Activated T-helper 1 cell treated with anti-CD3 and anti-CD28 coated beads, Interleukin-12 subunit alpha, Interleukin-12 subunit beta, Interleukin-2, Interleukin-4 antibody, amounts not matched to agents 30 ng/mL and 10 ng/mL and 1 ng/mL, durations not matched to agents 14 hours and 24 hours and 36 hours (primary cell): ENCODE data around the gene IREB2. TPM values are rescaled to one million over a fixed set of nuclear protein-coding genes. Genes with fewer than 3 reads are reported as not detected.
"Not testable (repeated sequence)": the region's sequence is repeated elsewhere in the genome, so short reads cannot be mapped to it uniquely, and the experiment has no call there.

Experiments used
- DNase-seq: peaks from one replicate; pipeline ENCODE4 v3.0.0; 2021; ENCODE audit warnings: low spot score
- H3K27ac Mint-ChIP-seq: one replicate; pipeline ENCODE4 v1.8.0; 2021; ENCODE audit warnings: mild to moderate bottlenecking, mixed read lengths
- H3K27me3 Mint-ChIP-seq: one replicate; pipeline ENCODE4 v1.8.0; 2022; ENCODE audit warnings: mild to moderate bottlenecking, moderate library complexity, mixed read lengths; ENCODE audit not compliant: insufficient read depth
- H3K36me3 Mint-ChIP-seq: one replicate; pipeline ENCODE4 v1.8.0; 2021; ENCODE audit warnings: low read depth, mixed read lengths
- H3K4me1 Mint-ChIP-seq: one replicate; pipeline ENCODE4 v1.8.0; 2021; ENCODE audit warnings: low read depth, mixed read lengths
- H3K4me3 Mint-ChIP-seq: one replicate; pipeline ENCODE4 v1.8.0; 2021; ENCODE audit warnings: mild to moderate bottlenecking, moderate library complexity, mixed read lengths
- H3K9me3 Mint-ChIP-seq: one replicate; pipeline ENCODE4 v1.8.0; 2021; ENCODE audit warnings: mixed read lengths
- intact Hi-C: fragments of 100-400 bp; cut with micrococcal nuclease; formaldehyde crosslinking; loops from one replicate; pipeline ENCODE4 v1.15.1; 2024
- total RNA-seq: library from RNA; stranded (reverse); gene quantifications from 2 replicates; pipeline ENCODE4 v1.2.3, GENCODE V29; 2022

IREB2 gene
- total RNA-seq, 1 donor from 2014 or later, result 103 TPM

DNA sequence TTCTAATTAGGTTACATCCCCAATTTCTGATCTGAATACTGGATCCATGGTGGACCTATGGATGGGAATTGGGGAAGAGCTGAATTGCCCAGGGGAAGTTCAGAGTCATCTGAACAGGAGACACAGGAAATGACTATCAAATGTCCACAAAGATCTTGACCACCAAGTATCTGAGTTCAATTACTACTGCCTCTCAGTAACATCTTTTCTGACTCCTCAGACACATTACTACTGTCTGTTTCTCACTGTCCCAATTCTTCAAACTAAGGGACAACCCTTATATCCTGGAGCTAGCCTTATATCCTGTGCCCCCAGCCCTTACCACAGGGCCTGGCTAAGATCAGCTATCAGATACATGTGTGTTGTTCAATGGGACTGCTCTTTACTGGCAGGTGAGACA is 10.1 kb upstream of the IREB2 start:
- no peak for DNase-seq
- Mint-ChIP-seq H3K9me3 (no peaks in the 10 kb centered on the region), H3K27ac (no peak overlapping the region), H3K27me3 (peaks cover 26% of the 10 kb centered on the region), H3K4me1 (peaks cover 12% of the 10 kb centered on the region), H3K4me3 (no peak overlapping the region), H3K36me3 (no peaks in the 10 kb centered on the region)
- intact Hi-C loops, result no loop called here

DNA sequence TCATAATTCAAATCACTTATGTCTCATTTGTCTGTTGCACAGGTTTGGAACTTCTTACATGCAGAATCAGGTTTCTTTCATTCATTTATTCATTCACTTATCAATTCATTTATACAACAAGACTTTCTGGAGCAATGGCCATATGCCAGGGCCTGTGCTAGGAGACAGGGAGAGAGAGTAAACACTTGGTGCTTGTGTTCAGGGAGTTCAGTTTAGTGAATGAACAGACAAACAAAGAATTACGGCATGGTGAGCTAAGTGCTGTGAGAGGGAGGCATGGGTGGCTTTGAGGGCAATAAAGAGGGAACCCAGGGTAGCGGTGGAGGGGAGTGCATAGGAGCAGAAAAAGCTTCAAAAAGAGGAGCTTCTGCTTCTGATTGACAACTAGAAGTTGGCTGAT is 8.5 kb upstream of the IREB2 start:
- H3K27ac Mint-ChIP-seq, result no peak overlapping the region
- no peaks in the 10 kb centered on the region for H3K36me3 Mint-ChIP-seq
- peaks cover 24% of the 10 kb centered on the region for H3K27me3 Mint-ChIP-seq
- no peak for DNase-seq
- H3K4me3 Mint-ChIP-seq, result no peak overlapping the region
- H3K4me1 Mint-ChIP-seq, result peaks cover 12% of the 10 kb centered on the region
- H3K9me3 Mint-ChIP-seq, result no peaks in the 10 kb centered on the region
- intact Hi-C loops, result no loop called here

DNA sequence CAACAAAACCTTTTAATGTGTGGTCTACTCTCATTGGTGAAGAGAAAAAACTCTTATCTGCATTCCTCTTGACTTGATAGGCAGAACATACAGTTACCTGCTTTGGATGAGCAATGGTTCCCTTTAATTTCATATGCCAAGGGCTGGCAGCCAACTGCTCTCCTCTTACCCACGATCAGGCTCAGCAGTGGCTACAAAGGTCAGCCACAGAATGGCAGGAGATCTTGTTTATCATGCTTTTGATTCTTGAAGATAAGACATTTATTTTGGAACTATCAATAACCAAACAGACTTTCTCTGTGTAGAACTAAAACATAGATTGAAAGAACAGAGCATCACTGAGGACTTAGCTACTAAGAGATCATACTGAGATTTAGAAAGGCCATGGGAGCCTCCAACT is 6.1 kb upstream of the IREB2 start:
- no peak for DNase-seq
- Mint-ChIP-seq H3K4me3 (no peak overlapping the region), H3K27me3 (peaks cover 18% of the 10 kb centered on the region), H3K27ac (no peak overlapping the region), H3K9me3 (no peaks in the 10 kb centered on the region), H3K4me1 (peaks cover 6% of the 10 kb centered on the region), H3K36me3 (no peaks in the 10 kb centered on the region)
- intact Hi-C loops, result no loop called here

DNA sequence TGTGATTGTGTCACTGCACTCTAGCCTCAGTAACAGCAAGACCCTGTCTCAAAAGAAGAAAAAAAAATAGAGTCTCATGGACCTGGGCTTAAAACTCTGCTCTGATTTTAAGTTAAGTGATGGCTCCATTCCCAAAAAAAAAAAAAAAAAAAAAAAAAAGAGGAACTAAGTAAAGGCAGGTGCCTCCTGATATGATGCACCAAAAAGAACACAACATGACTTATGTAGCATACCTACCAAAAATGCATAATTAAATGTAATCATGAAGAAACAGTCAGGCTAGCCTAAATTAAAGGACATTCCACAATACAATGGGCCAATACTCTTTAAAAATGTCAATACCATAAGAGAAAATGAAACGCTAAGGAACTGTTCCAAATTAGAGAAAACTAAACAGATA is 5.4 kb upstream of the IREB2 start:
- H3K27me3 Mint-ChIP-seq, result peaks cover 18% of the 10 kb centered on the region
- no peaks in the 10 kb centered on the region for H3K9me3 Mint-ChIP-seq
- peaks cover 13% of the 10 kb centered on the region for H3K4me1 Mint-ChIP-seq
- intact Hi-C loops, result no loop called here
- no peak for DNase-seq
- H3K36me3 Mint-ChIP-seq, result no peaks in the 10 kb centered on the region
- H3K27ac Mint-ChIP-seq, result no peak overlapping the region
- no peak overlapping the region for H3K4me3 Mint-ChIP-seq

DNA sequence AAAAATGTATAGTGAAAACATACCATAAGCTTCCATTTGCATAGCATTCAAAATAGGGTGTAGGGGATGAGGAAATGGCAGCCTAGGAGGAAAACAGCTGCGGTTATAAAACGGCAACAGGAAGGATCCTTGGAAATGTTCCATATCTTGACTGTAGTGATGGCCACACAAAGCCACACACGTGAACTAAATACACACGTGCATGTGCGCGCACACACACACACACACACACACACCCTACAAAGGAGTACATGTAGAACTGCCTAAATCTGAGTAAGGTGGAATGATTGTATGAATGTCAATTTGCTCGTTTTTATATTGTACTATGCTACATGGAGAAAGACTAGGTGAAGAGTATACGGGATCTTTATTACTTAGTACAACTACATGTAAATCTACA is 3.9 kb upstream of the IREB2 start:
- H3K36me3 Mint-ChIP-seq, result peaks cover under 1% of the 10 kb centered on the region
- no peak for DNase-seq
- no peaks in the 10 kb centered on the region for H3K9me3 Mint-ChIP-seq
- H3K27ac Mint-ChIP-seq, result no peak overlapping the region
- H3K27me3 Mint-ChIP-seq, result peaks cover 18% of the 10 kb centered on the region
- no peak overlapping the region for H3K4me3 Mint-ChIP-seq
- intact Hi-C loops, result no loop called here
- peaks cover 17% of the 10 kb centered on the region for H3K4me1 Mint-ChIP-seq

DNA sequence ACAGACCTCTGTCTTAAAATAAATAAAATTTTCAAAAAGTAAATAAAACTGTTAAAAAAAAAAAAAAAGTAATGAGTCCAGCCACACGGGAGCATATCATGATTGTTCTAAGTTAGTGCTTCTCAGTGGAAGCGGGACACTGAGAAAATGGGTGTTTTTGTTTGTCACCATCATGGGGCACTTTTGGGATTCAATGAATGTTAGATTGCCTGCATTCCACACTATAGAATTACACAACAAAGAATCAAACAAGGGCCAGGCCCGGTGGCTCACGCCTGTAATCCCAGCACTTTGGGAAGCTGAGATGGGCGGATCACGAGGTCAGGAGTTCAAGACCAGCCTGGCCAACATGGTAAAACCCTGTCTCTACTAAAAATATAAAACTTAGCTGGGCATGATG is 3.3 kb upstream of the IREB2 start:
- peaks cover 21% of the 10 kb centered on the region for H3K4me1 Mint-ChIP-seq
- not testable (repeated sequence) for DNase-seq, H3K36me3 Mint-ChIP-seq, H3K4me3 Mint-ChIP-seq, H3K27ac Mint-ChIP-seq, H3K9me3 Mint-ChIP-seq
- peaks cover 18% of the 10 kb centered on the region for H3K27me3 Mint-ChIP-seq
- intact Hi-C loops, result loop anchor here (5.0 kb wide), 2 partner anchors 287 to 1502 kb away; partner anchors contain the start of genes IDH3A and RCN2

DNA sequence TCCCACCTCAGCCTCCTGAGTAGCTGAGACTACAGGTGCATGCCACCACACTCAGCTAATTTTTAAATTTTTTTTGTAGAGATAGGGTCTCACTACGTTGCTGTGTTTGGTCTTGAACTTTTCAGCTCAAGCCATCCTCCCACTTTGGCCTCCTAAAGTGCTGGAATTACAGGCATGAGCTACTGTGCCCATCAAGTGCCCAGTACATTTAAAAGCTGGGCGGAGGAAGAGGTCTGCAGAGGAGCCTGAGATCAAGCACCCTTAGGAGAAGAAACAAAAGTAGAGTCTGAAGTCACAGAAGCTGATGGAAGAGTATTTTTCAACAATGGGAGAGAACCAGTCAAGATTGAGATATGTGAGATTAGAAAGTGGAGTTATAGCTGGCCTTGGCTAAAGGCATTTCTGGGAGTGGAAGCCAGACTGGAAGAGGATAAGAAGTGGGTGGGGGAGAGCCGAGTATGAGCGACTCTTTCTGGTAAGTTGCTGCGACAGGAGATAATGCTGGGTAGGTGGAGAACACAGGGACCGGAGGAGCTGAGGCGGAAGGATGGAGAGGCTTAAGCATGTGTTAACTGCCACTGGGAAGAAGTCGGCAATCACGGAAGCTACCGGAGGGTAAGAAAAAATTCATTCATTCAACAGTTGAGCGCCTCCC is 782 bp upstream of the IREB2 start:
- Mint-ChIP-seq H3K4me1 (peaks cover 32% of the 10 kb centered on the region), H3K4me3 (peak overlapping the region; percentile 90), H3K9me3 (no peaks in the 10 kb centered on the region), H3K27ac (peak overlapping the region; percentile 96), H3K27me3 (peaks cover 4% of the 10 kb centered on the region), H3K36me3 (peaks cover 11% of the 10 kb centered on the region)
- DNase-seq, result no peak
- intact Hi-C loops, result loop anchor here (1.0 to 5.0 kb wide), 6 partner anchors 70 to 1505 kb away; partner anchors contain the start of genes HYKK, IDH3A, PSMA4 and RCN2

DNA sequence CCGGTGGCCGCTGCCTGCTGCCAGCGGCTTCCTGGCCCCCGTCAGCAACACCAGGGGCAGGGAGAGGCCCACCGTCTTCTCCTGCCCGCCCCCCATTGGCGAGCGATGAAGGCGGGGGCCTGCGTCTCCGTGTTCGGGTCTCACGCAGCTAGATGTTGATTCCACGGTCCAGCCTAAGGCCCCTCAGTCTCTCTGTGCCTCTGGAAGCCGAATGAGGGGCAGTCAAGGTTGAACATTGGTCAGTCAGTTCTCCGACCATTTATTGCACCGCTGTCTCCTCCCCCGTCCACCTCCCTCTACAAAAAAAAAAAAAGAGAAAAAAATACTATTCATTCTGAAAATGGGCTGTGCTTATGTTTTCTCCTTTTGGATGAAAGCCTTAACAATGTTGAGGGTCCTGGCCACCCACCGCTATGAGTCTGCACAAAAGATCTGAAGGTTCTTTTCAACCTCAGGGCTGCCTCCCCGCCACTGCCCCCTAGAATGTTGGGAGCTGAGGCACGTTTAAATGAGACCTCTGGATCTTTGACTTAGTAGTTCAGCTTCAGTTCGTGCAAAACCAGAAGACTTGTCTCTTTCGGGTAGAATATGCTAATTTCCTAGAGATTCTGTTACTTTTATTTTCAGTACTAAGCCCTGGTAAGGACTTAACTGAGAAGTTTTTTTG is 736 bp downstream of the IREB2 start:
- Mint-ChIP-seq H3K27ac (peak overlapping the region; percentile 93), H3K4me3 (peak overlapping the region; percentile 90), H3K9me3 (no peaks in the 10 kb centered on the region), H3K36me3 (peaks cover 19% of the 10 kb centered on the region), H3K27me3 (no peaks in the 10 kb centered on the region), H3K4me1 (peaks cover 47% of the 10 kb centered on the region)
- peak; percentile 2 for DNase-seq
- intact Hi-C loops, result loop anchor here (1.0 to 5.0 kb wide), 3 partner anchors 291 to 1506 kb away; partner anchors contain the start of genes IDH3A and RCN2

DNA sequence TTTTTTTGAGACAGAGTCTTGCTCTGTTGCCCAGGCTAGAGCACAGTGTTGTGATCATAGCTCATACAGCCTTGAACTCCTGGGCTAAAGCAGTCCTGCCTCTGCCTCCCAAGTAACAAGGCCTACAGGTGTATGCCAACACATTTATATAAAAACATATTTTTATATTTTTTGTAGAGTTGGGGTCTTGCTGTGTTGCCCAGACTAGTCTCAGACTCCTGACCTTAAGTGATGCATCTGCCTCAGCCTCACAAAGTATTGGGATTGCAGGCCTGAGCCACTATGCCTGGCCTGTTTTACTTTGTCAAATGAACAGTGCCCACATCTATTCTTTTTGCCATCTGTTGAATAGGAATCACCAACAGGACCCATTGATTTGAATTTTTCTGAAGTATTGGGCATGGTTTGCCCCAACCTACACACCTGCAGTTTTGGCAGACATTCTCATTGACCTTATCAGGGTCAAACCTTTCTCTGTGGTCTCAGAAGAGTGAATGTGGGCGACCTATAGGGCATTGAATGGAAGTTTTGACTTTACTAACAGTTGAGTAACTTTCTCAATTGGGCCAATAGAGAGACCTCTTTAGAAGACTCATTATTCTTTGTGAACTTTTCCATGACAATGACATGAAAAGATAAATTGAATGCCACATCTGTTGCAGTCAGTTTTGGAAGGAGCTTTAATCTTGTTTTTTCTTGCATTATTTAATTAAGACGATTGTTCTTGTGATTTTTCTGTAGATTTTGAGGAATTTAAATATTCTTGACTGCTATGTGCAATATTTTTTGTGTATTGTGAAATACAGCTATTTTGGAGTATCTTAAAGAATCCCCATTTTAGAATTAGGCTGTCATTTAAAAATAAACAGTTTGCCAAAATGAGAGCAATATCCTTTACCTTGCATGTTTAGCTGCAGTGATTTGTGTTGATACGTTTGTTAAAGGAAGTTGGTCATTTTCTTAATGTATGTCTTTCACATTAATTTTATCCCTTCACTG is 2.7 kb downstream of the IREB2 start:
- no peaks in the 10 kb centered on the region for H3K27me3 Mint-ChIP-seq
- no peak for DNase-seq
- H3K27ac Mint-ChIP-seq, result peak overlapping the region; percentile 73
- peaks cover 59% of the 10 kb centered on the region for H3K4me1 Mint-ChIP-seq
- intact Hi-C loops, result loop anchor here (5.0 kb wide), 1 partner anchor 37 kb away; no protein-coding TSS in a partner anchor
- H3K4me3 Mint-ChIP-seq, result peak overlapping the region; percentile 66
- H3K36me3 Mint-ChIP-seq, result peaks cover 28% of the 10 kb centered on the region
- H3K9me3 Mint-ChIP-seq, result no peaks in the 10 kb centered on the region

DNA sequence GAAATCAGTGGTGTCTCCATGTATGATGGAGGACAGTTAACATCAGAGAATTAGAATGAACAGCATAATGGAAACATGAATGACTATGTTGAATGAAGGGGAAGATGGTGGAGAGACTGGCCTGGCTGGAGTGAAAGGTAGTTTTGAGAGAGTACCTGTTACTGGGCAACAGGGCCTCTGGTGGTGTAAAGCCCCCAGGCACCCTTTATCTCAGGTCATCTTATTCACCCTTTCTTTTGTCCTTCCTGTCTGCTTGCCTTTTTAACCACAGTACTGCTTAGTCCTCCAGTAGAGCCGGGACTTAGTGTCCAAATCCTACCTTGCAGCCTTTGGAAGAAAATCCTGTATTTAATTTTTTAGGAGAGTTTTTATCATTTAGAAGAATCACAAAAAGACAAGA is 6.2 kb downstream of the IREB2 start:
- Mint-ChIP-seq H3K27ac (peak overlapping the region; percentile 65), H3K4me1 (peaks cover 52% of the 10 kb centered on the region), H3K4me3 (no peak overlapping the region), H3K9me3 (no peaks in the 10 kb centered on the region), H3K27me3 (no peaks in the 10 kb centered on the region), H3K36me3 (peaks cover 38% of the 10 kb centered on the region)
- no peak for DNase-seq
- intact Hi-C loops, result loop anchor here (5.0 kb wide), 1 partner anchor 33 kb away; no protein-coding TSS in a partner anchor

DNA sequence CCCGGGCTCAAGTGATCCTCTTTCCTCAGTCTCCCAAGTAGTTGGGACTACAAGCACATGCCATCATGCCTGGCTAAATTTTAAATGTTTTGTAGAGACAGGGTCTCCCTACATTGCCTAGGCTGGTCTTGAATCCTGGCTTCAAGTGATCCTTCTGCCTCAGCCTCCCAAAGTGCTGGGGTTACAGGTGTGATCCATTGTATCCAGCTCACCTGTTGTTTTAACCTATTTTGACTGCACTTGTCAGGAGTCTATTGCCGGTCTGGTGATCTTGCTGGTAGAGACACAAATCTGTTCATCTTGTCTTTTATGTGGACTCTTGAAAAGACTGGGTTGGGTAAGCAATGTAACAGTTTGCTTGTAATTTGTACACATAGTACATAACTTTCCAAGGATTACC is 7.9 kb downstream of the IREB2 start:
- Mint-ChIP-seq H3K4me3 (no peak overlapping the region), H3K36me3 (peaks cover 38% of the 10 kb centered on the region), H3K27ac (peak overlapping the region; percentile 38), H3K27me3 (no peaks in the 10 kb centered on the region), H3K9me3 (no peaks in the 10 kb centered on the region), H3K4me1 (peaks cover 43% of the 10 kb centered on the region)
- intact Hi-C loops, result no loop called here
- no peak for DNase-seq

DNA sequence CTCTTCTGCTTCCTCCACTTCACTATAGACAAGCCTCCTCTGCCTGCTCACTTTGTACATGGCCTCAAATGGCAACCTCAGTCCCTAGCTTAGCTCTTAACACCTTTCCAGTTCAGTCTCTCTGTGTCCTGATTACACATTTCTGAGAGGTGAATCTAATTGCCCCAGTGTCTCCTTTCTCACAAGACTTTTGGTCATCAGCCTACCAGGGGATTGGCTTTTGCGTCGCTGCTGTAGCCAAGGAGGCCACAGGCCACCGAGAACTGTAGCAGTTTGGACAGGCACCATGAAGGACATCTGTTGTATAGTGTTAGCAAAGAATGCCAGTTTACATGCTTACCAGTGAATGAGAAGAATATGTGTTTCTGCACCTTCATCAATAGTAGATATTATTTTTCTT is 8.5 kb downstream of the IREB2 start:
- DNase-seq, result no peak
- no peak overlapping the region for H3K4me3 Mint-ChIP-seq
- H3K36me3 Mint-ChIP-seq, result peaks cover 33% of the 10 kb centered on the region
- no peaks in the 10 kb centered on the region for H3K27me3 Mint-ChIP-seq
- peak overlapping the region; percentile 31 for H3K27ac Mint-ChIP-seq
- intact Hi-C loops, result no loop called here
- H3K4me1 Mint-ChIP-seq, result peaks cover 37% of the 10 kb centered on the region
- H3K9me3 Mint-ChIP-seq, result no peaks in the 10 kb centered on the region
